A549 (cell line): ENCODE results near the gene TARP.

Experiments used
- ATAC-seq, 2 experiments: fragments of 200-7000 bp in 1 of 2; fragments of >200 bp in 1 of 2; cut with Nextera tagmentation in 1 of 2; cut with Tn5 transposase in 1 of 2; 3 replicates each; pipeline versions ENCODE4 v1.8.0 to v1.9.1; 2018 to 2020; ENCODE audit warnings: mild to moderate bottlenecking in 1 of 2, moderate library complexity in 1 of 2
- CTCF ChIA-PET: fragments of 300-600 bp; sonication (Branson Sonifier 250); formaldehyde crosslinking; extraction: SDS; loops from one replicate; lab custom pipeline; 2021; ENCODE audit warnings: antibody characterized with exemption, inconsistent platforms; lab: Yijun Ruan, JAX
- POLR2A ChIA-PET: fragments of 350-600 bp; formaldehyde crosslinking; extraction: SDS; loops from one replicate; lab custom pipeline; 2021; ENCODE audit warnings: antibody characterized with exemption, inconsistent platforms; lab: Yijun Ruan, JAX
- DNase-seq, 2 experiments: peaks; one replicate each; pipeline versions ENCODE4 v3.0.0 to v3.0.0-alpha.2; 2011 to 2016; ENCODE audit warnings: low read depth in 1 of 2, low spot score in 1 of 2
- FAIRE-seq: peaks from 2 replicates; lab custom pipeline; 2011; peaks lifted over from hg19 to GRCh38; lab: Jason Lieb, UNC
- H3K27ac ChIP-seq, 2 experiments: fragments of >200 bp; sonication (Bioruptor Twin); formaldehyde crosslinking; 3 replicates each; pipeline ENCODE4 v1.5.1; 2016 to 2017
- H3K4me1 ChIP-seq: fragments of >200 bp; sonication (Bioruptor Twin); formaldehyde crosslinking; 3 replicates; pipeline ENCODE4 v1.6.1; 2016
- H3K4me2 ChIP-seq: fragments of >200 bp; sonication (Bioruptor Twin); formaldehyde crosslinking; 3 replicates; pipeline ENCODE4 v1.6.1; 2016
- H3K4me3 ChIP-seq: fragments of >200 bp; sonication (Bioruptor Twin); formaldehyde crosslinking; 3 replicates; pipeline ENCODE4 v1.5.1; 2016
- H3K9me3 ChIP-seq: fragments of >200 bp; sonication (Bioruptor Twin); formaldehyde crosslinking; 3 replicates; pipeline ENCODE4 v1.6.1; 2016
- CBX2 ChIP-seq: fragments of 200-600 bp; sonication (generic); IDR thresholded peaks from 2 replicates; pipeline ENCODE4 v1.6.1; 2016; ENCODE audit warnings: low read depth, mild to moderate bottlenecking, borderline replicate concordance
- CEBPB ChIP-seq, 2 experiments: fragments of >200 bp in 1 of 2; sonication (Bioruptor Twin) in 1 of 2; formaldehyde crosslinking in 1 of 2; IDR thresholded peaks; 2 replicates each; pipeline ENCODE4 v1.6.1; 2012 to 2016
- CHD4 ChIP-seq: fragments of 200-600 bp; sonication (generic); IDR thresholded peaks from 2 replicates; pipeline ENCODE4 v1.6.1; 2016; ENCODE audit warnings: antibody characterized with exemption, mild to moderate bottlenecking, borderline replicate concordance
- FOSL2 ChIP-seq, 2 experiments: fragments of 450-650 bp in 1 of 2; fragments of >200 bp in 1 of 2; sonication (Bioruptor Twin) in 1 of 2; formaldehyde crosslinking; IDR thresholded peaks; 2 replicates each; pipeline versions ENCODE4 v1.5.0 to v1.6.1; 2016 to 2020; ENCODE audit warnings: mild to moderate bottlenecking in 1 of 2, moderate library complexity in 1 of 2
- HDAC2 ChIP-seq: fragments of 200-600 bp; sonication (generic); IDR thresholded peaks from 2 replicates; pipeline ENCODE4 v1.6.1; 2016
- HOXB5 ChIP-seq: fragments of 250-450 bp; sonication (Bioruptor Pico); IDR thresholded peaks from 2 replicates; pipeline ENCODE4 v1.5.0; 2020; ENCODE audit warnings: mild to moderate bottlenecking, moderate library complexity
- JUN ChIP-seq, 2 experiments: fragments of >200 bp; sonication (Bioruptor Twin); formaldehyde crosslinking; IDR thresholded peaks; 2 replicates in 1 of 2; 3 replicates in 1 of 2; pipeline ENCODE4 v1.6.1; 2016 to 2017
- KDM1A ChIP-seq: fragments of 200-600 bp; sonication (generic); IDR thresholded peaks from 2 replicates; pipeline ENCODE4 v1.6.1; 2016; ENCODE audit warnings: low read depth, mild to moderate bottlenecking
- KDM5A ChIP-seq: fragments of 200-600 bp; sonication (generic); IDR thresholded peaks from 2 replicates; pipeline ENCODE4 v1.6.1; 2016; ENCODE audit warnings: antibody characterized with exemption, mild to moderate bottlenecking
- MAZ ChIP-seq: fragments of 150-350 bp; IDR thresholded peaks from 2 replicates; pipeline ENCODE4 v1.6.1; 2014; ENCODE audit warnings: antibody characterized with exemption, low read depth, low read length, borderline replicate concordance
- MYC ChIP-seq: IDR thresholded peaks from 2 replicates; pipeline ENCODE4 v1.6.1; 2012; ENCODE audit warnings: mild to moderate bottlenecking, inconsistent platforms, low read length, improper control_type of control experiment, borderline replicate concordance
- NR3C1 ChIP-seq: fragments of >200 bp; sonication (Bioruptor Twin); formaldehyde crosslinking; IDR thresholded peaks from 3 replicates; pipeline ENCODE4 v1.6.1; 2017
- RAD21 ChIP-seq, 2 experiments: fragments of >200 bp in 1 of 2; sonication (Bioruptor Twin) in 1 of 2; formaldehyde crosslinking in 1 of 2; IDR thresholded peaks in 1 of 2; conservative IDR thresholded peaks in 1 of 2; 2 replicates in 1 of 2; 3 replicates in 1 of 2; pipeline ENCODE4 v1.6.1; 2012 to 2018; ENCODE audit warnings: inconsistent platforms in 1 of 2
- RARB ChIP-seq: fragments of 250-450 bp; sonication (Bioruptor Pico); IDR thresholded peaks from 2 replicates; pipeline ENCODE4 v1.8.0; 2021; ENCODE audit warnings: mild to moderate bottlenecking, moderate library complexity
- RCOR1 ChIP-seq: fragments of 150-350 bp; IDR thresholded peaks from 2 replicates; pipeline ENCODE4 v1.6.1; 2014; ENCODE audit warnings: antibody characterized with exemption, low read length, low read depth
- TFCP2L1 ChIP-seq: fragments of 250-450 bp; sonication (Bioruptor Pico); IDR thresholded peaks from 2 replicates; pipeline ENCODE4 v1.5.0; 2021; ENCODE audit warnings: mild to moderate bottlenecking
- TP53 ChIP-seq: fragments of 250-450 bp; sonication (Bioruptor Pico); IDR thresholded peaks from 2 replicates; pipeline ENCODE4 v1.5.0; 2021; ENCODE audit warnings: mild to moderate bottlenecking, moderate library complexity
- WGBS: methylation state at CpG from one replicate; pipeline ENCODE4 v1.1.6; 2017; ENCODE audit errors: missing lambda C conversion rate; 5-methylcytosine and 5-hydroxymethylcytosine counted together
- TF ChIP-seq, protein P1 (sequence below): IDR thresholded peaks from 2 replicates; pipeline ENCODE4 v1.6.1; 2012; ENCODE audit warnings: low read depth, borderline replicate concordance
- TF ChIP-seq, protein P2 (sequence below): fragments of >200 bp; sonication (Bioruptor Twin); formaldehyde crosslinking; IDR thresholded peaks from 3 replicates; pipeline ENCODE4 v1.5.1; 2016
- TF ChIP-seq, protein P3 (sequence below): fragments of 450-650 bp; IDR thresholded peaks from 2 replicates; pipeline ENCODE4 v1.6.1; 2014; ENCODE audit warnings: antibody characterized with exemption
- TF ChIP-seq, protein P4 (sequence below): fragments of 250-450 bp; sonication (Bioruptor Pico); IDR thresholded peaks from 2 replicates; pipeline ENCODE4 v1.5.0; 2020; ENCODE audit warnings: low read depth, mild to moderate bottlenecking, moderate library complexity
- TF ChIP-seq, protein P5 (sequence below): fragments of 250-450 bp; sonication (Bioruptor Pico); IDR thresholded peaks from 2 replicates; pipeline ENCODE4 v1.5.0; 2021; ENCODE audit warnings: mild to moderate bottlenecking, moderate library complexity, borderline replicate concordance
- TF ChIP-seq, protein P6 (sequence below): IDR thresholded peaks from 2 replicates; pipeline ENCODE4 v1.6.1; 2012

TARP gene

DNA sequence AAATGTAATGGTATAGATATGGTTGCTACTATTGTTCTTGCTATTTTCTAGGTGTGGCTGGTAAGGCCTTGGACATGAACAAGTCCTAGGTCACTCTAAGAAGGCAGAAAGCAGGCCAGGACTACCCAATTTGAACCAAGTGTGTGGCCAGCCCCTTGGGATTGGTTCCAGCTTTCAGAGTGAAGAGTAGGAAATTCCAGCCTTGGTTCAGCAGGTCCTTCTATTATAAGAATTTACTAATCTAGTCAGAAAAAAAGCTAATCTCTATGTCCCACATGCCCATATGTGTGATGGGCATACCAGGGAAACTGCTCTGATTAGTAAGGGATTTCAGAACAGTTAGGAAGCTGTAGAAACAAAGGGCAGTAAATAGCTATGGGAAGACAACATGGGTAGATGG is 7.8 kb upstream of the TARP start:
- TF ChIP-seq KDM1A (no peak), CHD4 (no peak), KDM5A (no peak), RARB (CRISPR knock-in tag) (no peak), CEBPB (IDR thresholded peaks at IDR 0.05) (no peak), RCOR1 (no peak), NR3C1 (no peak), MAZ (no peak), FOSL2 (IDR thresholded peaks at IDR 0.05) (no peak), FOSL2 (CRISPR knock-in tag; IDR thresholded peaks at IDR 0.05) (no peak), MYC (no peak), JUN (IDR thresholded peaks at IDR 0.05) (no peak), CBX2 (no peak), HOXB5 (CRISPR knock-in tag) (no peak), TFCP2L1 (CRISPR knock-in tag) (no peak)
- TF ChIP-seq, protein P1, sequence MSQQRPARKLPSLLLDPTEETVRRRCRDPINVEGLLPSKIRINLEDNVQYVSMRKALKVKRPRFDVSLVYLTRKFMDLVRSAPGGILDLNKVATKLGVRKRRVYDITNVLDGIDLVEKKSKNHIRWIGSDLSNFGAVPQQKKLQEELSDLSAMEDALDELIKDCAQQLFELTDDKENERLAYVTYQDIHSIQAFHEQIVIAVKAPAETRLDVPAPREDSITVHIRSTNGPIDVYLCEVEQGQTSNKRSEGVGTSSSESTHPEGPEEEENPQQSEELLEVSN, result no peak
- TF ChIP-seq, protein P2, sequence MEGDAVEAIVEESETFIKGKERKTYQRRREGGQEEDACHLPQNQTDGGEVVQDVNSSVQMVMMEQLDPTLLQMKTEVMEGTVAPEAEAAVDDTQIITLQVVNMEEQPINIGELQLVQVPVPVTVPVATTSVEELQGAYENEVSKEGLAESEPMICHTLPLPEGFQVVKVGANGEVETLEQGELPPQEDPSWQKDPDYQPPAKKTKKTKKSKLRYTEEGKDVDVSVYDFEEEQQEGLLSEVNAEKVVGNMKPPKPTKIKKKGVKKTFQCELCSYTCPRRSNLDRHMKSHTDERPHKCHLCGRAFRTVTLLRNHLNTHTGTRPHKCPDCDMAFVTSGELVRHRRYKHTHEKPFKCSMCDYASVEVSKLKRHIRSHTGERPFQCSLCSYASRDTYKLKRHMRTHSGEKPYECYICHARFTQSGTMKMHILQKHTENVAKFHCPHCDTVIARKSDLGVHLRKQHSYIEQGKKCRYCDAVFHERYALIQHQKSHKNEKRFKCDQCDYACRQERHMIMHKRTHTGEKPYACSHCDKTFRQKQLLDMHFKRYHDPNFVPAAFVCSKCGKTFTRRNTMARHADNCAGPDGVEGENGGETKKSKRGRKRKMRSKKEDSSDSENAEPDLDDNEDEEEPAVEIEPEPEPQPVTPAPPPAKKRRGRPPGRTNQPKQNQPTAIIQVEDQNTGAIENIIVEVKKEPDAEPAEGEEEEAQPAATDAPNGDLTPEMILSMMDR, result no peak
- TF ChIP-seq, protein P3, sequence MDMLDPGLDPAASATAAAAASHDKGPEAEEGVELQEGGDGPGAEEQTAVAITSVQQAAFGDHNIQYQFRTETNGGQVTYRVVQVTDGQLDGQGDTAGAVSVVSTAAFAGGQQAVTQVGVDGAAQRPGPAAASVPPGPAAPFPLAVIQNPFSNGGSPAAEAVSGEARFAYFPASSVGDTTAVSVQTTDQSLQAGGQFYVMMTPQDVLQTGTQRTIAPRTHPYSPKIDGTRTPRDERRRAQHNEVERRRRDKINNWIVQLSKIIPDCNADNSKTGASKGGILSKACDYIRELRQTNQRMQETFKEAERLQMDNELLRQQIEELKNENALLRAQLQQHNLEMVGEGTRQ, result no peak
- TF ChIP-seq, protein P4, sequence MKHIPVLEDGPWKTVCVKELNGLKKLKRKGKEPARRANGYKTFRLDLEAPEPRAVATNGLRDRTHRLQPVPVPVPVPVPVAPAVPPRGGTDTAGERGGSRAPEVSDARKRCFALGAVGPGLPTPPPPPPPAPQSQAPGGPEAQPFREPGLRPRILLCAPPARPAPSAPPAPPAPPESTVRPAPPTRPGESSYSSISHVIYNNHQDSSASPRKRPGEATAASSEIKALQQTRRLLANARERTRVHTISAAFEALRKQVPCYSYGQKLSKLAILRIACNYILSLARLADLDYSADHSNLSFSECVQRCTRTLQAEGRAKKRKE (CRISPR knock-in tag), result no peak
- TF ChIP-seq, protein P5, sequence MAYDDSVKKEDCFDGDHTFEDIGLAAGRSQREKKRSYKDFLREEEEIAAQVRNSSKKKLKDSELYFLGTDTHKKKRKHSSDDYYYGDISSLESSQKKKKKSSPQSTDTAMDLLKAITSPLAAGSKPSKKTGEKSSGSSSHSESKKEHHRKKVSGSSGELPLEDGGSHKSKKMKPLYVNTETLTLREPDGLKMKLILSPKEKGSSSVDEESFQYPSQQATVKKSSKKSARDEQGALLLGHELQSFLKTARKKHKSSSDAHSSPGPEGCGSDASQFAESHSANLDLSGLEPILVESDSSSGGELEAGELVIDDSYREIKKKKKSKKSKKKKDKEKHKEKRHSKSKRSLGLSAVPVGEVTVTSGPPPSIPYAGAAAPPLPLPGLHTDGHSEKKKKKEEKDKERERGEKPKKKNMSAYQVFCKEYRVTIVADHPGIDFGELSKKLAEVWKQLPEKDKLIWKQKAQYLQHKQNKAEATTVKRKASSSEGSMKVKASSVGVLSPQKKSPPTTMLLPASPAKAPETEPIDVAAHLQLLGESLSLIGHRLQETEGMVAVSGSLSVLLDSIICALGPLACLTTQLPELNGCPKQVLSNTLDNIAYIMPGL, result no peak
- TF ChIP-seq, protein P6, sequence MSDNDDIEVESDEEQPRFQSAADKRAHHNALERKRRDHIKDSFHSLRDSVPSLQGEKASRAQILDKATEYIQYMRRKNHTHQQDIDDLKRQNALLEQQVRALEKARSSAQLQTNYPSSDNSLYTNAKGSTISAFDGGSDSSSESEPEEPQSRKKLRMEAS, result no peak
- Histone ChIP-seq H3K27ac (no peak overlapping the region), H3K9me3 (no peaks in the 10 kb centered on the region), H3K4me3 (no peak overlapping the region), H3K4me1 (no peaks in the 10 kb centered on the region), H3K4me2 (no peak overlapping the region)
- CTCF ChIA-PET, result interaction anchor here (0.7 to 1.6 kb wide), 5 partner anchors 11 to 86 kb away, joined by 3 to 5 read pairs (median 3); no protein-coding TSS in a partner anchor
- DNase-seq (no peak), ATAC-seq (no peak), FAIRE-seq (no peak)
- POLR2A ChIA-PET, result no interaction called here

DNA sequence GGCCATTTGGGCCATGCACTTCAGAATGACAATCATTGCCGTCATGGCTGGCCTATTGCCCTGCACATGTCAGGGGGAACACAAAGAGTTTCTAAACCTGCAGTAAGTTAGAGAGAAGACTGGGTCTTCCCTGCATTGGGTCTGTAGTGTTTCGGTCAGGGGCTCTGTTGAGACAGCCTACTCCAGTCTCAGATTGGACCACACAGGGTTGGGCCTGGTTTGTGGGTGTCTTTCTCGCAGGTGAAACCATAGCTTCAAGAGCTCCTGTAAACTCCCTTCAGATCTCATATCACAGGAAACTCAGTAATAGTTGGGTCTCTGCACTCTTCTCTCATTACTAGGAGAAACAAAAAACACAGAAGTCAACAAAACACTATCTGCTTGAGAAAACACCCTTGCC is 7.3 kb upstream of the TARP start:
- ChIA-PET POLR2A (no interaction called here), CTCF (interaction anchor here (1.6 kb wide), 1 partner anchor 12 kb away, joined by 5 read pairs; no protein-coding TSS in a partner anchor)
- H3K9me3 ChIP-seq, result no peaks in the 10 kb centered on the region
- no peak overlapping the region for H3K27ac ChIP-seq
- no peak overlapping the region for H3K4me3 ChIP-seq
- FAIRE-seq (no peak), ATAC-seq (no peak), DNase-seq (no peak)
- H3K4me2 ChIP-seq, result no peak overlapping the region
- no peaks in the 10 kb centered on the region for H3K4me1 ChIP-seq
- TF ChIP-seq RCOR1 (no peak), RAD21 (conservative IDR thresholded peaks at IDR 0.05 in 1 of 2, IDR thresholded peaks at IDR 0.05 in 1 of 2) (no peak), HDAC2 (no peak), TP53 (no peak)
- TF ChIP-seq, all 56 proteins: peak for 0
- 80% methylated on average over 3 of the region's 3 CpGs for WGBS
